Activated CD4-positive, alpha-beta T cell treated with anti-CD3 and anti-CD28 coated beads for 36 hours (primary cell): ENCODE results near the gene TAF11L8. TPM values are rescaled to one million over a fixed set of nuclear protein-coding genes. Genes with fewer than 3 reads are reported as not detected.
"Not testable (repeated sequence)": the region's sequence is repeated elsewhere in the genome, so short reads cannot be mapped to it uniquely, and the experiment has no call there.

ENCODE experiments used
- ATAC-seq: fragments of 200-7000 bp; cut with Tn5 transposase; one replicate; pipeline ENCODE4 v1.10.0; 2021; ENCODE audit warnings: mild to moderate bottlenecking, moderate library complexity
- CTCF ChIA-PET: fragments of 350-600 bp; sonication (Branson Sonifier 250); formaldehyde crosslinking; loops from one replicate; lab custom pipeline; 2021; ENCODE audit warnings: antibody characterized with exemption; lab: Charles Lee
- POLR2A ChIA-PET: fragments of 350-600 bp; sonication (Branson Sonifier 250); formaldehyde crosslinking; loops from one replicate; lab custom pipeline; 2021; ENCODE audit warnings: antibody characterized with exemption, inconsistent platforms; lab: Charles Lee
- DNase-seq: peaks from one replicate; pipeline ENCODE4 v3.0.0-alpha.2; 2020
- H3K27ac Mint-ChIP-seq: one replicate; pipeline ENCODE4 v1.8.0; 2021; ENCODE audit warnings: mixed read lengths
- H3K27me3 Mint-ChIP-seq: one replicate; pipeline ENCODE4 v1.8.0; 2021; ENCODE audit warnings: mixed read lengths
- H3K36me3 Mint-ChIP-seq: one replicate; pipeline ENCODE4 v1.8.0; 2021; ENCODE audit warnings: low read depth, mixed read lengths
- H3K4me1 Mint-ChIP-seq: one replicate; pipeline ENCODE4 v1.8.0; 2021; ENCODE audit warnings: mixed read lengths
- H3K4me3 Mint-ChIP-seq: one replicate; pipeline ENCODE4 v1.8.0; 2021; ENCODE audit warnings: mild to moderate bottlenecking, moderate library complexity, mixed read lengths
- H3K9me3 Mint-ChIP-seq: one replicate; pipeline ENCODE4 v1.8.0; 2021; ENCODE audit warnings: low read depth, mixed read lengths
- intact Hi-C, 2 experiments: fragments of 100-400 bp; cut with DNase I in 1 of 2; cut with micrococcal nuclease in 1 of 2; formaldehyde crosslinking; loops; one replicate each; pipeline versions ENCODE4 v1.14.2 to v1.15.1; 2022 to 2024; cut with DNase I, micrococcal nuclease
- total RNA-seq, 2 experiments: library from RNA; stranded (reverse); gene quantifications; one replicate each; pipeline ENCODE4 v1.2.3, GENCODE V29; 2021

TAF11L8 gene
- total RNA-seq, 2 experiments from 2014 or later = not detected

DNA sequence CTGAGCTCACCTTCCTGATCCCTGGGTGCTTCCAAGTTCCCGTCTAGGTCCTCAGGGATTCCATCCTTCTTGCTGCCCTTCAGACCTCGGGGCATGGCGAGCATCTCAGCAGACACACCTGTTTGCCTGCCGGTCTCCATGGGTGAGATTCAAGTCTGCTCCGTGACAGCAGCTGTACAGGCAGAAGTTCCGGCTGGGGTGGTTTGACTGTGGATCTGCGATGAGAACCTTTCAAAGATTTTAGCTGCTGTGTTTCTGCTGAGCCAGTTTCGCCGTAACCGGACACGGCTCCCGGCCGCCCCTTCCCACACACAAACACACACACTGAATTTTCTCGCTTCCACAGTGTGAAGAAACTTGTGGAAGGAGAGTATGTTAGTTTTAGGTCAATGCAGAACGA is 3.5 kb upstream of the TAF11L8 start, which contains the start of gene TAF11L9:
TSS of gene TAF11L9 (minus strand) at position 140 of the 400 bp plus-strand sequence.
- H3K4me3 Mint-ChIP-seq, POLR2A ChIA-PET, H3K9me3 Mint-ChIP-seq, CTCF ChIA-PET, H3K27ac Mint-ChIP-seq, H3K4me1 Mint-ChIP-seq, ATAC-seq, H3K27me3 Mint-ChIP-seq, DNase-seq, intact Hi-C loops, H3K36me3 Mint-ChIP-seq: not testable (repeated sequence)

DNA sequence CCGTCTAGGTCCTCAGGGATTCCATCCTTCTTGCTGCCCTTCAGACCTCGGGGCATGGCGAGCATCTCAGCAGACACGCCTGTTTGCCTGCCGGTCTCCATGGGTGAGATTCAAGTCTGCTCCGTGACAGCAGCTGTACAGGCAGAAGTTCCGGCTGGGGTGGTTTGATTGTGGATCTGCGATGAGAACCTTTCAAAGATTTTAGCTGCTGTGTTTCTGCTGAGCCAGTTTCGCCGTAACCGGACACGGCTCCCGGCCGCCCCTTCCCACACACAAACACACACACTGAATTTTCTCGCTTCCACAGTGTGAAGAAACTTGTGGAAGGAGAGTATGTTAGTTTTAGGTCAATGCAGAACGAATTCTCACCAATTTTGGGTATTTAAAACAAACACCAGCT is 5.1 kb downstream of the TAF11L8 start, which contains the start of gene TAF11L7:
TSS of gene TAF11L7 (minus strand) at position 101 of the 400 bp plus-strand sequence.
- CTCF ChIA-PET, H3K27ac Mint-ChIP-seq, H3K9me3 Mint-ChIP-seq, H3K4me1 Mint-ChIP-seq, ATAC-seq, H3K4me3 Mint-ChIP-seq, H3K36me3 Mint-ChIP-seq, POLR2A ChIA-PET, intact Hi-C loops, H3K27me3 Mint-ChIP-seq, DNase-seq: not testable (repeated sequence)

Other genes starting within 250 kb of the TAF11L8 start
- not detected for gene TAF11L2, start 92.7 kb downstream of the TAF11L8 start, total RNA-seq
- not detected for gene TAF11L3, start 72.6 kb downstream of the TAF11L8 start, total RNA-seq
- gene TAF11L4, start 69.2 kb downstream of the TAF11L8 start, total RNA-seq = not detected
- not detected for gene TAF11L5, start 65.7 kb downstream of the TAF11L8 start, total RNA-seq
- not detected for gene TAF11L6, start 62.3 kb downstream of the TAF11L8 start, total RNA-seq
- gene TAF11L7, start 5.2 kb downstream of the TAF11L8 start, total RNA-seq = not detected
- not detected for gene TAF11L9, start 3.4 kb upstream of the TAF11L8 start, total RNA-seq
- gene TAF11L10, start 6.9 kb upstream of the TAF11L8 start, total RNA-seq = not detected
- not detected for gene TAF11L11, start 13.2 kb upstream of the TAF11L8 start, total RNA-seq
- gene TAF11L12, start 19.4 kb upstream of the TAF11L8 start, total RNA-seq = not detected
- not detected for gene TAF11L13, start 41.1 kb upstream of the TAF11L8 start, total RNA-seq
- gene TAF11L14, start 43.5 kb upstream of the TAF11L8 start, total RNA-seq = not detected